HK-2 (cell line): Measurements from ENCODE around the gene PAK6.

ENCODE experiments used
- DNase-seq: peaks from one replicate; pipeline ENCODE4 v3.0.0-alpha.2; 2018; ENCODE audit not compliant: unreplicated experiment

PAK6 gene

DNA sequence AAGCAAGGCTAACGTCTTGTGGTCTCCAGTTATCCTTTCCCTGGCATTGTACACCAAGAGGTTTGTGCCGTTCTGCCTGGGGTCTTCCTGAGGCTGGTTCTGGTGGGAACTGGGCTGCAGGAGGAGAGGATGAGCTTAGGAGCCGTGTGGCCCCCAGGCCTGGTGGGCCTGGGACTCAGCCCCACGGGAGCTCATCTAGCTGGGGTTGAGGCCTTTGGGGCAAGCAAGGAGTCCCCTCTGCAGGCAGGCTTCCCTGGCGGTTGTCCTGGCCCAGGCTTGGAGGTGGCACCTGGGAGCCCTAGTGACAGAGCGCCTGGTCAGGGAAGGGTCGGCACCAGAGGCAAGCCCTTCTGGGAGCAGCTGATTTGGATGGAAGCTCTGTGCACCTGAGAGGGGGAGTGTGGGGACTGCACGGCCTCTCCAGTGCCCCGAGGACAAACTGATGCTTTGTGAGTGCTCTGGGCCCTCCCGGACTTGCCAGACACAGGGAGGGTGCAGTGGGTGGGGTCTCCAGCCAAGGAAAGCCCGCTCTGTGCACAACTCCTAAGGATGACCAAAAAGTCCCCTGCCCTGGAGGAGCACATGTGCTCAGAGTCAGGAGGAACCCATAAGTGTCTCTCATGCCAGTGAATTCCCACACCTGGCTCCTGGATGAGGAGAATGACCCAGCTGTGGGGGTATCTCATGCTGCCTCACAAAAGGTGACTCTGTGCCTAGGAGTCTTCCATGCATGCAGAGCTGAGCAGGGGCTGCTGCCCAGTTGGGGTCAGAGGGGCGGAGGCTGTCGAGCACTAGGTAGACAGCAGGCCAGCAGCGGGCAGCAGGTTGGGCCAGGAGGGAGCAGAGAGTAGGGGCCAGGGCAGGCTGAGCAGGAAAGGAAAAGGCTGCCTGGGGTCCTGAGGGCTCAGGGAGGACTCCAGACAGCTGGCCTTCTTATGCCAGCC is 2.7 kb downstream of the PAK6 start:
- DNase-seq: no peak

DNA sequence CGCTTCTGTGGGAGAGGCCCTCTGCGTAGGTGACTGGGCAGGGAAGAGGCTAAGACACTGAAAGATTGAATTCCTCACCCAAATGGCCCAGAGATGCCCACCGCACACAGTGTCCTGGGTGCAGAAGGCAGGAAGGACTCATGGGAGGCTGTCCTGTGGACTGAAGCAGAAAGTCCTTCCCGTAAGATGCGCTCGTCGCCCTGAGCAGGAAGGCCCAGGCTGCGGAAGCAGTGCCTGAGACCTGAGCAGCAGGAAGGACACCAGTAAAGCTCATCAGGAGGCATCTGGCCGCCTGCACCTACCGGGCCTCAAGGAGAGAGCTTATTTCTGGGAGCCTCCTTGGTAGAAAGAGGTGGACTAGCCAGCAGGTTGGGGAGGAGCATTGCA is 3.3 kb downstream of the PAK6 start:
- no peak for DNase-seq

DNA sequence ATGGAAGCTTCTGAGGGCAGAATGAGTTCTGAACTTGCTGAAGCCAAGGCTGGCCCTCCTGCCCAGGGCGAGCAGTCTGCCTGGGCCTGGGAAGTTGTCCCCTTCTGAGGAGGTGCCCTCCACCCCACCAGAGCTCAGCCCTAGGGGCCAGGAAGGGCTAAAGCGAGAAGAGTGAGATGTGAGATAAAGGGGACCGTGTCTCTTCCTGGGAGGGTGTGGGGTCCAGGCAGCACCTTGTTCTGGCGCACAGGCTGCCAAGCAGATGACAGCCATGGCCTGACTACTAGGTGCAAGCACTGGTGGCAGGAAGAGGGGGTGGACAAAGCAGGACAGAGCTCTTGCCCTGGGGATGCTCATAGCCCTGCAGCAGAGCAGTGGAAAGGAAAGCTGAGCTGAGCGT is 3.7 kb downstream of the PAK6 start:
- no peak for DNase-seq

DNA sequence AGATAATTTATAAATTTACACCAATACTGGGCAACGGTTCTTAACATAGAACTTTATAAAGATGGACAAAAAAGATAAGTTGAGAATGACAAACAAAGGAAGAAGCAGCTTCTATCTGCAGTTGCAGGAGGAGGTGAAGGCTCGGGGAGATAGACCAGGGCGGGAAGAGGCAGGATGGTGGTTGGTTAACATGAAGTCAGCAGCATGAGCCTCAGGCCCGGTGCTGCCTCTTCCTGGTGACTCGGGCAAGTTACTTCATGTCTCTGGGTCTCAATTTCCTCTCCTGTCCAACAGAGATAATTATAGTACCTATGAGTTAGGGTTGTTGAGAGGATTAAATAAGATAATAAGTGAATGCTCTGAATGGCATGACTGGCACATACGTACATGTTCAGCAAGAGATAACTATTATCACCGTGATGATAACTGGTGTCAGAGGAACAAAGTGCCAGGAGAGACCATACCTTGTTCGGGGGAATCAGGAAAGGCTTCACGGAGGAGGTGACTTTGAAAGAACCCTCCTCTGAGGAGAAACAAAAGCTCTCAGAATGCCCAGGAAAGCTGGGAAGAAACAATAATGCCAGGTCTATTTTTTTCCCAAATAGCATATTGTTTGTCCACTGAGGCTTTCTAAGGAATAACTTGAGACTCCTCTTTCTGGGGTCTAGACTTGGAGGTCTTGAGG is 4.4 kb downstream of the PAK6 start:
- DNase-seq: no peak

DNA sequence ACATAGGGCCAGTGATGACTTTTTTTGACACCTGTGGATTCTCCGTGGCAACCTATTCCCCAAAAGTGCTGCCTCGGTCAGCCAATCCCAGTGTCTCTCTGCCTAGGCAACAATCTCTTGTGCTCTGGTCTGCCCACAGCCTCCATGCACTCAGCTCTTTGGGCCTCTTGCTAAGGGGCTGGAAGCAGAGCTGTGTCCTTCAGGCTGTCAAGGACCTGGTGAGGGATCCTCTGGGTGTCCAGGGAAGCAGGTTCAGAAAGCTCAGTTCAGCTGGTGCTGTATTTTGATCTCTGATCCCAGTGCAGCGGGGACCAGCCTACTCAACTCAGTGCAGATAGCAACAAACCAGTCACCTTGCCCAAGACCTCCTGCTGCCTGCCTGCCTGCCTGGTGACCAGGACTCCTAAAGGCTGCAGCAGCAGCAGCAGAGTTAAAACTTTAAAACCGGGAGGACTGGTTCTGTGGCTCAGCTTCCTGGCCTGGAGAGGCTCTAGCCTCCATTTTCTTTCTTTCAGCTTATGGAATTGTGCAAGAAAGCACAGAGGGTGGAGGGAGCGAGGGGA is 6.2 kb downstream of the PAK6 start:
- no peak for DNase-seq

DNA sequence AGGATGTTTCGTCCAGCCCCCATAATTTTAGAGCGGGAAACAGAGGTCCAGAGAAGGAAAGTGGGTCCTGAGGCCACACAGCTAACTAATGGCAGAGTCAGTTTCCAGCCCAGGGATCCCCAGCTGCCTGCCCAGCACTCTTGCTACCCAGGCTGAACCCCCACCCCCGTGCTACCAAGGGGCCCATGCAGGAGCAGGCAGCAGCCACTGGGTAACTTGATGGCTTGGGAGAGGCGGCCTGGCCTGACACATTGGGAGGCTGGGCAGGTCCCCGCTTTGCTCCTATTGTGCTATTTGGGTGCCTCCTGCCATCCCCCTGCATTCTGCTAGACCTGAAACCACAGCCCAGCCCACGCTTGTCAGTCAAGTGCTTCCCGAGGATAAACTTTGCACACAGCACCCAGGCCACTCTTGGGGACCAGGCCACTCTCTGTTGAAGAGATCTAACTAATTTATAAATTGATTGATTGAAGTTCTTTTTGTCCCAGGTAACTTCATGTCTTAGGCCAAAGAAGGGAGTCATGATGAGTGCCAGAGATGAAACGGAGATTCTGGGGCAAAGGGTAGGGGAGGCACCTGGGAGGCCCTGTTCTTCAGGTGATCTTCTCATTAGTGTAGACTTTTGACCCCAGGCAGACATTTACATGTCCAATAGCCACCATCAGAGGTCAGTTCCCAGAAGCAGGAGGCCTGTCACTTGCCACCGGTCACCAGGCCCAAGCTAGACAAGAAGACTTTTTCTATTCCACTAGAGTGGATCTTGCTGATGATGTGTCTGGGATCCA is 7.0 kb downstream of the PAK6 start:
- DNase-seq: no peak

DNA sequence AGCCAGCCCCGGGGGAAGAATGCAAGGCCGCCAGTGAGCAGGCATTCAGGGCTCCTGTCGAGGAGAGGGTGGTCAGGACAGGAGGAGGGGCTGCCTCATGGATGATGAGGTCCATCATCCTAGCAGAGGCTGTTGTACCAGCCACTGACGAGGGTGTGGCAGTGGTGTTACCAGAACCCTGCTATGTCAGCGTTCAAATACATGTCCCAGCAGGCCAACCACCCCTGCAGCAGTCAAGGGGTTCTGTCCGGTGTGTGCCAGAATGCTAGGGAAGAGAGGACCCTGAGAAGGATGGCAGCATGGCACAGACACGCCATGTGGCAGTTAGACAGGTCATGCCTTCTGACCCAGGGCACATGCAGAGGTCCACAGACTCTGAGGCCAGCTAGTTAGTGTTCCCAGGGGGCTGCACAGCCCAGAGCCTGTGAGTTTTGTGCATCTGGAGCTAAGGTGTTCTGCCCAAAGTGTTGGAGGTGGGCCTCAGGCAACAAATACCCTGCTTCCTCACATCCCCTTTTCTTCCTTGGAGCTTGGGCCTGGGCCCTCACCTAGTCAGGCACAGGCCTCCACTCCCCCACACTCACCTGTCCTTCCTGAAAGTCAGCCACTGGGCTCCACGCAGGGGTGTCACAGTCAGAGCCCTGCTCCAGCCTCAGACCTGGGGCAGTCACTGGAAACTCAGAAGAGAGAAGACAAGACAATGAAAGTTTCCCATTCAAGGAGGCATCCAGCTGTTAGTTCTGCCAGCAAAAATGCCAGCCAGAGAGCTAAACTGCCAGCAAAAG is 7.8 kb downstream of the PAK6 start:
- no peak for DNase-seq

DNA sequence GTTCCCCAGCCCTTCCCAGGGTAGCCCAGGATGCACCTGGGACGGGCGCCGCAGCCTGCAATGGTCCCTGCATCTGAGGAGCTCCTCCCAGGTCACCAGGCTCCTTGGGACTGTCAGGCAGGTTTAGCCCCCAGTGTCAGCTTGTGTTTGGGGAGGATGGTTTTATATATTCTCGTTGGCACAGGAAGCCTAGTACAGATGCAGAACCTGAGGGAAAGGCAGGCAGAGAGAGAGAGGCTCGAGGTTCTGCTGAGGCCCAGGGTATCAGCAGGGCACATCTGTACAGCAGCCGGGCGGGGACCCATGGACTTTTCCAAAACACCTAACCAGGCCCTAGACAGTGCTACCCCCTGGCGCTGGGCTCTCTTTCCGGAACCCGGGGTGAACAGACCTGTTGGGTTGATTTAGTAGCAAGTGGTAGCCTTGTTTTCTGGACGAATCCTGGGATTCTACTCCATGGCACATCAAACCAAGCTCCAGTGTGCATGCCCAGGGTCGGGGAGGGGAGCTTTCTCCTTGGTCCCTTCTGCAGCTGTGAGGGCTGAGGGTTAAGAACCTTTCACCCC is 8.6 kb downstream of the PAK6 start:
- DNase-seq: no peak

DNA sequence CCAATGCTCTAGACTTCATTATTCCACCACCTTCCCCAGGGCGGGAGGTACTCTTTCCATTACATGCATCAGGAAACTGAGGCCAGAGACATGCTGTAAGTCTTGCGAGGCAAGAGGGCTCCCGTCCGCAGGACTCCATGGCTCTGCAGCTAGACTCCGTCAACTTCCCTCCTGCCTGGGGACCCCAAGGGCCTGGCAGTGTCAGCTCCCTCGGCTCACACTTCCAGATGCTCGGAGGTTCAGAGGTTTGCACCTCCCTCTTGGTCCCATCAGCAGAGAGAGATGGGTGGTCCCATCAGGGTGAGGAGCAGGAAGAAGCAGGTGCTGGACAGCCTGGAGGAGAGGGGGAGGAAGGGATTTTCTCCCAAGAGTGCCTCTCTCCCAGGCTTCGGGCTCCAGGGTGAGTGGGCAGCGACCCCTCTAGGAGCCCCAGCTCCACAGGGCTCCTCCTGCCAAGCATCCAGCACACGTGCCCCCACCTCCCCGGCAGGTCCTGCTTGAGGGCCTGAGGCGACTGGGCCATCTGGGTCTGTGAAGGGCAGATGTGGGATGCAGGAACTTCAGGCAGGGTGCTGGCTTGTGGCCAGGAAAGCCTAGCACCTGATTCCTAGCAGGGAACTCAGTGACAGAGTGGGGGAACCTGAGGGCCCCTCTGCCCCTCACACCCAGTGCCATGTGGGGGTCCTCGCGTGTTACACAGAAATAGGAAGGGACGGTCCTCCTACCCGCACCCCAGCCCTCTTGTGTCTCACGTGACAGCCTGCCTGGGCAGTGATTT is 9.3 kb downstream of the PAK6 start:
- no peak for DNase-seq

DNA sequence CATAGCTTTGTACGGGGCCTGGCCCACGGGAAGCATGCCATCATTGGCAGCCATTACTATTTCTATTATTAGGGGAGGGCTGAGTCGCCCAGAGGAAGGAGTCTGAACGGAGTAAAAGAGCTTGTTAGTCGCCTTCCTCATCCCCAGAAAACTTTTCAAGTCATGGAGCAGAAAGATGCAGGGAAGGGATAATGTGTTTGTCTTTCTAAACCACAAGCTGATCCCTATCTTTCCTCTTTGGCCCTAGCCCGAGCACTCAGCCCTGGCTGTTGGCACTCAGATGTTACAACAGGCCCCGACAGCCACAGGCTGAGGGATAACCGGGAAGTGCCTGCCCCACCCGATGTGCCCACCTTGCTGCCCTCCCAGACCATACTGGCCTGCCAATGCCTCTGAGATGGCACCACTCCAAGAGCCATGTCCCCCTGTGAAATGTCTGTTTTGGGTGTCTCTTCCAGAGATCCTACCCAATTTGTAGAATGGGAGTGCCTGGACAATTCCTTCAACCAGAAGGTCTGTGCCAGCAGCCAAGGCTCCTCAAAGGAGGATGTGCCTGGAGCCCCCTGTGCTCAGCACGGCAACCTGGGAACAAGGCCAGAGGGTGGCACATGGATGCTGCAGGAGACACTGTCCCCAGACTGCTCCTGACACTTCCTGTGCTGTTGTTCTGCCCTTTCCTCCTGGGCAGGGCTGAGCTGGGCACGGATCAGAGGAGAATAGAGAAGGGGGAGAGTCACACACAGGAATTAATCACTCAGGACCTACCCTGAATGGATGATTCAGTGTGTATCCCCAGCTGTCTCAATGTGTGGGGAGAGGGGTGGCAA is 10.8 kb downstream of the PAK6 start:
- no peak for DNase-seq

DNA sequence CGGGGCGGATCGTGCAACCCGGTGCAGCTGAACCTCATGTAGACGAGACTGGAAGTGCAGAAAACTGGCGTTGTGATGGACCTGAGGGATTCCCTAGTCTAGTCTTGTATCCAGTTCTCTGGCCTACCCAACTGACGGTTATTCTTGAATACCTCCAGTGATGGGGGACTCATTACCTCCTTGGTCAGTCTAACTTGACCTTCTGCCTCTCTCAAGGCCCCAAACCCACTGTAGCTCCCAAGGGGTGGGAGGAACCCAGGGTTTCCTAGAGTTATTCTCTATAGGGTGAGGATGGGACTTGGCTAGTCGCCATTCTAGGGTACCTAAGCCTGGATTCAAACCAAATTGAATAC is 11.4 kb downstream of the PAK6 start:
- DNase-seq: no peak

DNA sequence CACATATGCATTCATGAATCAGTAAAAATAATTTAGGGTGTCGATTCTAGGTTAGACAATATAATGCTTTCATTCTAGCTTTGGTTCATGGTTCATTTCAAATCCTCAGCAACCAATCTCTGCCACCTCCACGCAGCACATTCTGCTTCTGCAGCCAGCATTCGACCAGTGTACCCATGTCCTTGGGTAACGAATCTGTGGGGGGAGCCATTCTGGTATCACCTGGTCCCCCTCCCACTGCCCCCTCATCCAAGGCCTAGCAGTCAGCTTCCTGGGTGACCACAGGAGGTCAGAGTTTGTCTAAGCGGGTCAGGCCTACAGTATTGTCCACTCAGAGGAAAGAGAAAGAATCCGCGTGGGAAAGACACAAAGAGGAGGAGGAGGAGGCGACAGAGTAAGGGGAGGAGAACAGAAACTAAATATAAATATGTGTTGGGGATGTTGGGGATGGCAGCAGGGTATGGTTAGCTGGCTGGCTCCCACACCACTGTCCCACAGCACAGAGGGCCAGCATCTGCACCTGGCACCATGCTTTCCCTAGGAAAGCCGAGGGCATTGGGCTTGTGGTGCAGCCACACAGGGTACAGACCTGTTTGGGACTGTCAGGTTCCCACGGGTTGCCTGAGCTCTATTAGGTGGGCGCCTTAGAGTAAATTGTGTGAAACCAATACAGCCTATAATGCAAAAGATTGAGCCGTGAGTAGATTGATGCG is 12.1 kb downstream of the PAK6 start:
- DNase-seq: no peak

DNA sequence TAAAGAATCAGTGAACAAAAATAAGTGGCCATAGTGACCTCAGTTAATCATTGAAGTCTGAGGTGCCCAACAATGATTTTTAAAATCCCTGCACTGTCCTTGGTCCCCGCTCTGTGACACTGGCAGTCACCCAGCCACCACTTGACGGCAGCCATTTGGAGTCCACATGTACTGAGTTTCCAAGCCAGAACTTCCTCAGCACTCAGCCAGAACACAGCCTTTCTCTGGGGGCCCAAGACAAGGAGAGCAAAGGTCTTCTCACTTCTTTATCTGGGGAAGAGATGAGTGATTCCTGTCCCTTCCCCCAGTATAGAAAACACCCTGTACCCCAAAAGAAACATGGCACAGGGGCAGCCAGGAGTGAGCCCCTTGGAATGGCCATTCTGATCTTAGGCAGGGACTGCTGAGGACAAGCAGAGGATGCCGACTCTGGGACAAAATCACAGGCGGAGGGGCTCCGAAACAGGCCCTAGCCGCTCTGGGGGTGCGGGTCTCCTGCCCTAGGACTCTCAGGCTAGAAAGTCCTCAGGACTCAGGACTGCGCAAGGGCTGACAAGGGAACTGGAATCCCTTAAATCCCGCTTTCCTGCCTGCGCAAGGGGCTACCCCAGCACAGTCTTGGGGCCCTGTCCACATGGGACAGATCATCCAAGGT is 12.8 kb downstream of the PAK6 start:
- no peak for DNase-seq

DNA sequence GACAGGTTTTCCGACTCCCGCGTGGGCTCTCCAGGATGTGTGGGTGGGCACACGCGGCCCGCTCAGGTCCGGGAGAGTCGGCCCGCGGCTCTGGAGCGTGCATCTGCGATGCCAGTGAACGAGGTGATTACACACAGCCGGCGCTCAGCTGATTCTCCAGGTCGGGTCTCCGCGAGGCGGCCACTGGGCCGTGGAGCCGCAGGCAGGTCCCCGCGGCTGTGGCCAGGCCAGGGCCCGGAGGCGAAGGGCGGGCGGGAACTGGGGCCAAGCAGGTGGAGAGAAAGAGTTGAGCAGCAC is 13.2 kb downstream of the PAK6 start:
- DNase-seq: no peak

DNA sequence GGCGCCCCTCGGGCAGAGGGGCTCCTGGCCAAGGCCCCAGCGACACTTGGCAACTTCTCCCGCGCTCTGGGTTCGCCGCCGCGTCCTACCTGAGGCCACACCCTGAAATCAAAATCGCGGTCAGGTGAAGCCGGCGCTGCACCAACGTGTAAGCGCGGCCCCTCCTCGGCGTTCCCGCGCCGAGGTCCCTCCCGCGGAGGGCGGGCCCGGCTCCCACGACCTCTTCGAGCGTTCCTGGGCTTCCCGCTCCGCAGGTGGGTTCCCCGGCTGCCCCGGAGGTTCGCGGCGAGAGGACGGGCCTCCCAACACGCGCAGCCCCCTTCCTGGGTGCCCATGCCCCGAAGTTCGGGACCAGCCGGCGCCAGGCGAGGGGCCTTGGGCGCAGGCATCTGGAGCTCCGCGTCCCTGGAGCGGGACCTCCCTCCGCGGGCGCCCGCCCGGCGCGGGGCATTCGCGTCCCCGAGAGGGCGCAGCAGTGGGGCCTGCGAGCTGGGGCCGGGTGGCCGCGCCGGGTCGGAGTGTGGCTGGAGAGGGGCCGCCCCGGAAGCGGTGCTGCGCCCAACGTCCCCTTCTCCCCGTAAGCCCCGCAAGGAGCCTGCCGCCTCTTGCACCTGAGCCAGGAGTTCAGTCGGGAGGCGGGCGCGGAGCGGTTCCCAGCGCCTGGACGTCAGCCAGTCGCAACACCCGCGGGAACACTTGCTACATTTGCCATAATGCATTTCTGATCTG is 13.7 kb downstream of the PAK6 start:
- no peak for DNase-seq

DNA sequence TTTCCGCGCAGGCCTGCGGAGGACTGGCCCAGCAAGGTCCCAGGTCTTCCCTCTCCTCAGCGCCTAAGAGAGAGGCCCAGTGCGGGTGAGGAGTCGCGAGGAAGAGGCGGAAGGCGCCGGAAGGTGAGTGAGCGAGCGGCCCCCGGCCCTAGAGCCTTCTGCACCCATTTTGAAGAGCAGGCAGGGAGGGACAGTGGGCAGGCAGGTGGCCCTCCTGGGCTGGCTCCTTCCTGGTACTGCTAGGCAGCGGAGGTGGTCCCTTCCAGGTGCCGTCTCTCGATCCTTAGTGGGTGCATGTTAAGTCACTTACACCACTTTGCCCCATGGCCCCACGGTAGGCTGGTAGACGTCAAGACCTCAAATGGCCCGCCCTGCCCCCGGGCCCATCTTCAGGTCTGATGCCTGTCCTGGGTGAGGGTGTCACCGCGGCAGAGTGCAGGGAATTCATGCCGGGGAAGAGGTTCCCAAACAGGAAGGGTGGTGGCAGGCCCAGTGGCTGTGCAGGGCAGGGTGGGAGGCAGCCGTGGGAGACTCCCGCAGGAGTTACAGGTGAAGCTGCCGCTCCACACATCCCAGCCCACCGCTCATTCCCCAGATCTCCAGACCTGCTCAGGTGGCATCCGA is 14.4 kb downstream of the PAK6 start:
- DNase-seq: no peak

DNA sequence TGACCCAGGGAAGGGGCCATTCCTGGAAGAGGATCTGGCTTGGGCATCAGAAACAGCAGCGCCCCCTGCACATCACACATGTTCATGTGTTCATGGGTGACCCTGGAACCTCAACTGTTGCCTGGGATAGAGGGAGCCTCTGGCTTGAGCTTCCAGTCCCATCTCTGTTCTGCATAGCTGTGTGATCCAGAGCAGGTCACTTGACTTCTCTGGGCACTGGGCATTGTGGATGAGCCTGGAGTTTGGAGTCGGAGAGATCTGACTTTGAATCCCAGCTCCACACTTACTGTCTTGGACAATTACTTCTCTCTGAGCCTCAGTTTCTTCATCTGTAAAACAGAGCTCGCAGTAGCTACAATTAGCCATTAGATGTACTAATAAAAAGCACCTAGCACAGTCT is 15.6 kb downstream of the PAK6 start:
- DNase-seq: no peak
